Nephron progenitor cell (in vitro differentiated cells): ENCODE results near the gene SLC26A6.

ENCODE experiments used
- DNase-seq: peaks from one replicate; pipeline ENCODE4 v3.0.0; 2021
- H3K27ac Mint-ChIP-seq: 2 replicates; pipeline ENCODE4 v1.8.0; 2021; ENCODE audit warnings: mild to moderate bottlenecking, moderate library complexity, mixed read lengths
- H3K27me3 Mint-ChIP-seq: 2 replicates; pipeline ENCODE4 v1.8.0; 2021; ENCODE audit warnings: mild to moderate bottlenecking, low read depth, mixed read lengths; ENCODE audit not compliant: poor library complexity
- H3K36me3 Mint-ChIP-seq: 2 replicates; pipeline ENCODE4 v1.8.0; 2021; ENCODE audit warnings: low read depth, mixed read lengths
- H3K4me1 Mint-ChIP-seq: 2 replicates; pipeline ENCODE4 v1.8.0; 2021; ENCODE audit warnings: mixed read lengths
- H3K4me3 Mint-ChIP-seq: 2 replicates; pipeline ENCODE4 v1.8.0; 2021; ENCODE audit warnings: mild to moderate bottlenecking, moderate library complexity, mixed read lengths
- H3K9me3 Mint-ChIP-seq: 2 replicates; pipeline ENCODE4 v1.8.0; 2021; ENCODE audit warnings: mild to moderate bottlenecking, moderate library complexity, mixed read lengths
- TF ChIP-seq, protein P1 (sequence below): fragments of 200-600 bp; sonication (generic); IDR thresholded peaks from 2 replicates; pipeline ENCODE4 v1.5.0; 2021; ENCODE audit warnings: antibody characterized with exemption

Gene SLC26A6

GRCh38 chr3:48628277-48629017, 6.8 kb downstream of the SLC26A6 start:
- H3K4me1 Mint-ChIP-seq, result peaks cover 59% of the 10 kb centered on the region
- H3K4me3 Mint-ChIP-seq, result no peak overlapping the region
- DNase-seq, result no peak
- no peaks in the 10 kb centered on the region for H3K27me3 Mint-ChIP-seq
- TF ChIP-seq, protein P1, sequence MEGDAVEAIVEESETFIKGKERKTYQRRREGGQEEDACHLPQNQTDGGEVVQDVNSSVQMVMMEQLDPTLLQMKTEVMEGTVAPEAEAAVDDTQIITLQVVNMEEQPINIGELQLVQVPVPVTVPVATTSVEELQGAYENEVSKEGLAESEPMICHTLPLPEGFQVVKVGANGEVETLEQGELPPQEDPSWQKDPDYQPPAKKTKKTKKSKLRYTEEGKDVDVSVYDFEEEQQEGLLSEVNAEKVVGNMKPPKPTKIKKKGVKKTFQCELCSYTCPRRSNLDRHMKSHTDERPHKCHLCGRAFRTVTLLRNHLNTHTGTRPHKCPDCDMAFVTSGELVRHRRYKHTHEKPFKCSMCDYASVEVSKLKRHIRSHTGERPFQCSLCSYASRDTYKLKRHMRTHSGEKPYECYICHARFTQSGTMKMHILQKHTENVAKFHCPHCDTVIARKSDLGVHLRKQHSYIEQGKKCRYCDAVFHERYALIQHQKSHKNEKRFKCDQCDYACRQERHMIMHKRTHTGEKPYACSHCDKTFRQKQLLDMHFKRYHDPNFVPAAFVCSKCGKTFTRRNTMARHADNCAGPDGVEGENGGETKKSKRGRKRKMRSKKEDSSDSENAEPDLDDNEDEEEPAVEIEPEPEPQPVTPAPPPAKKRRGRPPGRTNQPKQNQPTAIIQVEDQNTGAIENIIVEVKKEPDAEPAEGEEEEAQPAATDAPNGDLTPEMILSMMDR, result no peak
- H3K36me3 Mint-ChIP-seq, result peaks cover 47% of the 10 kb centered on the region
- H3K27ac Mint-ChIP-seq, result peak overlapping the region; percentile 85
- no peaks in the 10 kb centered on the region for H3K9me3 Mint-ChIP-seq

DNA sequence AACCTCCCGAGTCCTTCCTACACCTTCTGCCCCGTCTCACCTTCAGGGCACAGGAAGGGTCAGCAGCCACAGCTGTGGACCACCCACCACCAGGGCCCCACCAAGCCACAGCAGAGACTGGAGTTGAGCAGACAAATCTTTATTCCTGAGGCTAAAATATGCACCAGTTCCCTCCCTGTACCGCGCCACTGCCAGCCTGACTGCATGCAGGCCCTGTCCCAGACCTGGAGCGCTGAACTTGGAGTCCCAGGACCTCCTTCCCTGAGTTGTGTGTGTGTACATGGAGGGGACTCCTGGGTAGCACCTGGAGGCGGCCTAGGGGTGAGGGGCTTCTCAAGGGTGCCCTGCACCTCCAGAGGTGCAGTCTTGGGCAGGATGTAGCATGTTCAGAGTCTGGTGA, 9.7 kb downstream of the SLC26A6 start:
- Mint-ChIP-seq H3K36me3 (peaks cover 43% of the 10 kb centered on the region), H3K4me1 (peaks cover 61% of the 10 kb centered on the region), H3K27me3 (no peaks in the 10 kb centered on the region), H3K27ac (no peak overlapping the region), H3K4me3 (no peak overlapping the region), H3K9me3 (no peaks in the 10 kb centered on the region)
- TF ChIP-seq, protein P1, result no peak
- no peak for DNase-seq

DNA sequence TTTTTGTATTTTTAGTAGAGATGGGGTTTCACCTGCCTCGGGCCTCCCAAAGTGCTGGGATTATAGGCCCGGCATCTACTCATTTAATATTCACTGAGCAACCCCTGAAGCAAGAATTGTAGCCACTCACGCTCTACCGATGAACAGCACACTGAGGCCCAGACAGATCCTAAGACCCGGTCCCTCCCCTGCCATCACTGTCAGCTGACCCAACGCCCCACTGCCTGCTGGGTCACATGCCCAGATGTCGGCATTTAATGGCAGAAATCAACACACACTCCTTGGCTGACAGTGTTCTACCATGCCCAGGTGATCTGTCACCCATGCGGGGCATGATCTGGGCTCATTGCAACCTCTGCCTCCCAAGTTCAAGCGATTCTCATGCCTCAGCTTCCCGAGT, 10.5 kb downstream of the SLC26A6 start:
- Mint-ChIP-seq H3K36me3 (peaks cover 48% of the 10 kb centered on the region), H3K27ac (peak overlapping the region; percentile 90), H3K9me3 (no peaks in the 10 kb centered on the region), H3K4me1 (peaks cover 66% of the 10 kb centered on the region), H3K27me3 (peaks cover 3% of the 10 kb centered on the region), H3K4me3 (no peak overlapping the region)
- DNase-seq, result no peak
- TF ChIP-seq, protein P1, result no peak

DNA sequence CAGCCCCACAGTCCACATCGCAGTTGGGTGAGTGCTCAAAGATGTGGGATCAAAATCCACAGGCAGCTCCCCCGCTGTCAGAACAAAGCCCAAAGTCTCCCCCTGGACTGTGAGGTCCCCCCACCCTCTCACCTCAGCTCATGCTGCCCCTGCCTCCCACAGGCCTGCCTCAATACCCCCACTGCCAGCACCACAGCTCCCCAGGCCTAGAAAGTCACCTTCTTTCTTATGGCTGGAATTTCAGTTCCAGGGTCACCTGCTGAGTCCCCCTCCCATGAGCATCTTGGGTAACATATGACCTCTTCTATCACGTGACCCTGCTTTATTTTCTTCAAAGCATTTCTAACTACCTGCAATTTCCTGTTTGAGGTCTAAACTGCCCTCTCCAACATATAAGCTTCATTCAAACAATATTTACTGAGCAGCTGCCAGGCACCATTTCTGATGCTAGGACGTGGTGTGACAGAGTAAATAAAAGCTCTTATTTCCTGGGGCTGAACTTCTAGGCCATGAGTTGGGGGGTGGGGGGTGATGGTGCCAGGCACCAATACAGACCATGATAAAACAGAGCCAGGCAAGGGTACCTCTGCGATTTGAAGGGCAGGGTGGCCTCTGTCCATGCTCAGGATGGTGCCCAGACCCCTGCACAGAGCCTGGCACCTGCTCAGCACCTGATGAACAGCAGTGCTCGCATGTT, 11.3 kb downstream of the SLC26A6 start:
- H3K9me3 Mint-ChIP-seq, result no peaks in the 10 kb centered on the region
- DNase-seq, result no peak
- peaks cover 3% of the 10 kb centered on the region for H3K27me3 Mint-ChIP-seq
- peaks cover 50% of the 10 kb centered on the region for H3K36me3 Mint-ChIP-seq
- TF ChIP-seq, protein P1, result no peak
- no peak overlapping the region for H3K4me3 Mint-ChIP-seq
- H3K4me1 Mint-ChIP-seq, result peaks cover 67% of the 10 kb centered on the region
- H3K27ac Mint-ChIP-seq, result peak overlapping the region; percentile 30

- H3K9me3 Mint-ChIP-seq, result peaks cover 15% of the 10 kb centered on the region
- H3K4me3 Mint-ChIP-seq, result no peak within 1 kb of the TSS
- H3K36me3 Mint-ChIP-seq, result peaks cover 52% of the 10 kb centered on the region
- peaks cover 3% of the 10 kb centered on the region for H3K27me3 Mint-ChIP-seq
- DNase-seq, result no peak
- no peak within 1 kb of the TSS for H3K27ac Mint-ChIP-seq
- TF ChIP-seq, protein P1, result no peak
- H3K4me1 Mint-ChIP-seq, result peaks cover 48% of the 10 kb centered on the region
Observed at GRCh38 chr3:48621461-48621869, 13.8 kb downstream of the SLC26A6 start, which contains the start of gene TMEM89. Gene TMEM89, minus strand, starts transcription at chr3:48621769. Its CDS starts 13 bp downstream, at chr3:48621756.
